GM15510 (cell line): ENCODE results near the gene DDX28.

ENCODE experiments used
- POLR2A ChIP-seq: IDR thresholded peaks from 3 replicates; pipeline ENCODE4 v1.6.1; 2011; ENCODE audit warnings: borderline replicate concordance; ENCODE audit not compliant: insufficient read length; ENCODE audit errors: extremely low read depth

The DDX28 gene

DNA sequence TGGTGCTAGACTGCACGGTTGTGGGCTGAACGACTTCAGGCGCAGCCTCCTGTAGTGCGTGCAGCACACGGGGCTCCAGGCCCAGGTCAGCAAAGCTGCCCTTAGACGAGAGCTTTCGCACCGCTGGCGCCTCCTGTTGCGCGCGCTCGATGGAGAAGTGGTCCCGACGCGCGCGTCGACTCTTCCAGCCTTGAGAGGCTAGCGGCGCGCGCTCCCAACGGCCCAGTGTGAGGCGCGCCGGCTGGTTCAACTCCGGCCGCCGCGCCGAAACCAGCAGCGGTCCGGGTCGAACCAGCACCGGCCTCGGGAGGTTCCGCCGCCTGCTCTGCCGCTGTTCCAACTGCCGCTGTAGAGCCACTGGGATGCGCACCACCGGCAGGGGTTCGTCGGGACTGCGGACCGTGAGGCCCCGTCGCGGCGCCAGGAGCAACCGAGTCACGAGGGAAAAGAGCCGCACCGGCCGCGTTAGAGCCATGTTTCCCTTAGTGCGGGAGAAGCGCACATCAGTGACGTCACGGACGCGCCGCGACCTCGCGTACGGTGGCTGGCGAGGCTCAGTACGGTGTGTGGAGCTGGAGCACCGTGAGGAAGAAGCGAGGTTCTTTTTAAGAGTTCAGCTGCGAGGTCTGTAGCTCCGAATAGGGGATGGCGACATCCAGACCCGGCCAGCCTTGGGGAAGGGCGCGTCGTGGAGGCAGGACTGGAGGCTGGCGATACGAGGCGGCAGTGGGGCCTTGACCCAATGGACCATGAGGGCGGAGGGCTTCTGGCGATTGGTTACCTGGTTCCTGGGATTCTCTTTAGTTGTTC lies at the start of gene DDX28, which contains the start of gene DUS2:
Gene DDX28 (minus strand): TSS at position 505 of the 810 bp plus-strand sequence. CDS start 30 bp downstream, at position 475.
Gene DUS2 (plus strand): TSS at position 557 of the 810 bp plus-strand sequence. CDS start 14,740 bp downstream, outside the sequence.
- peak; percentile 79 for TF ChIP-seq POLR2A

- TF ChIP-seq POLR2A = no peak
Observed at GRCh38 chr16:68072038-68072695, 49.1 kb upstream of the DDX28 start.

DNA sequence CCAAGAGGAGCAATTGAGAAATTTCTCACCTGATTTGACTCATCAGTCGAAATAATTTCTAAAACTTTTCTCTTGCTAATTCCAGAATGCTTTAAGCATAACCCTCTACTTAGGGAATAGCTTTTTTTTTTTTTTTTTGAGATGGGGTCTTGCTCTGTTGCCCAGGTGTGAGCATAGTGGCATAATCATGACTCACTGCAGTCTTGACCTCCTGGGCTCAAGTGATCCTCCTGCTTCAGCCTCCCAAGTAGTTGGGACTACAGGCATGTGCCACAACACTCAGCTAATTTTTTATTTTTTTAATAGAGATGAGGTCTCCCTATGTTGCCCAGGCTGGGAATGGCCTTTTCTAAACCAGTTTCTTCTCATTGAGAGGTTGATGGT lies 48.5 kb upstream of the DDX28 start:
- TF ChIP-seq POLR2A = no peak

DNA sequence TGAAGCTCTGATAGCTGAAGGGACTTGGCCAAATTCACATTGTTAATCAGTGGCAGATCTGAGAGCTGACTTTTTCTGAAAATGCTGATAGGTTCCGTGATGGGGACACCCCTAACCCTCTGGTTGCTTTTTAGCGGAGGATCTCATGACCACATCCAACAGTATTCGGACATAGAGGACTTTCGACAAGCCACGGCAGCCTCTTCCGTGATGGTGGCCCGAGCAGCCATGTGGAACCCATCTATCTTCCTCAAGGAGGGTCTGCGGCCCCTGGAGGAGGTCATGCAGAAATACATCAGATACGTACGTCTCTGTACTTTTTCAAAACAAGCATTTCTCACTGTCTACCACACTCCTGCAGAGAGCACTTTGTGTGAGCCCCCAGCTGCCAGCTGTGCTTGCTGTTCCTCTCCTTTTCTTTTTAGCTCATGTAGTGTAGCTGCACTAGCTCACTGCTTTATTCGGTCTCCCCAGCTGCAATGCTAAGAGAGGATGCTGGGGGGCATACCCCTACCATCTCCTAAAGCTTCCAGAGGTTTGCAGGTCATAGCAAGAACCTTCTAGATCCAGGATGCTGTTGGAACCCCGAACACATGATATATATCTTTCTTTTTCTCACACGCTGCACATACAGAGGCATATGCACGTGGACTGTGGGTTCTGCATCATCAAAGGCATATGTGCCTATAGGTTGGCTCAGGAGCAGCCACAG lies 47.9 kb upstream of the DDX28 start:
- no peak for TF ChIP-seq POLR2A

- TF ChIP-seq POLR2A = no peak
Observed at GRCh38 chr16:68070249-68070730, 47.3 kb upstream of the DDX28 start.

DNA sequence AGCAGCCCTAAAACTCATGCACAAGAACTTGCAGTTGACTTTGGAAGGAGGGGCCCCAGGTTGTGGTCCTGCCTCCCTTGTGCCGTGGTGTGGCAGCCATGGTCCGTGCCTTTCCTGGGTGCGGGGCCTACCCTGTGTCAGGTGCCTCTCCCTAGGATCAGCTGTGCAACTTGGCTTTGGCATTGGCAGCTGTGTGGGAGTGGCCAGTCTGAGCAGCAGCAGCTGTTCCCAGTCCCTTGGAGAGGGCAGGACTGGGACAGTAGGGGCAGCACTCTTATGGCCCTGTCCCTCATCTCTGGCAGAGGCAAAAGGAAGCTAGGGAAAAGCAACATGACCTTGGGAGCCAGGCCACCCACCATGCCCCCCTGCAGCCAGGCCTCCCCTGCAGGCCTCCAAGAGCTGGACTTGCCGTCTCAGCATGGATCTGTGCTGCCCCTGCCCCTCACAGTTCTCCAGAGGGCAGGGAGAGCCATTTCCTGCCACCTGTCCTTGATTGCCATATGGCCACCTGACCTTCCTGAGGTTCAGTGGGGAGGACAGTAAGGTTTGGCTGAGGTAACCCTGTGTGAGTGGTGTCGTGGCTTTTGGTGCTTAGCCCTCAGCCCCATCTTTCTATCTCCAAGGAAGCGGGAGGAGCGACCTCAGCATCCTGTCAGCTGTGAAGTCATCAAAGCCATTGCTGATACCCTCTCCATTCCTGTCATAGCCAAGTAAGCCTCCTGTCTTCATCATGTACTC lies 46.6 kb upstream of the DDX28 start:
- no peak for TF ChIP-seq POLR2A

- no peak for TF ChIP-seq POLR2A
Observed at GRCh38 chr16:68068926-68069325, 45.9 kb upstream of the DDX28 start.

DNA sequence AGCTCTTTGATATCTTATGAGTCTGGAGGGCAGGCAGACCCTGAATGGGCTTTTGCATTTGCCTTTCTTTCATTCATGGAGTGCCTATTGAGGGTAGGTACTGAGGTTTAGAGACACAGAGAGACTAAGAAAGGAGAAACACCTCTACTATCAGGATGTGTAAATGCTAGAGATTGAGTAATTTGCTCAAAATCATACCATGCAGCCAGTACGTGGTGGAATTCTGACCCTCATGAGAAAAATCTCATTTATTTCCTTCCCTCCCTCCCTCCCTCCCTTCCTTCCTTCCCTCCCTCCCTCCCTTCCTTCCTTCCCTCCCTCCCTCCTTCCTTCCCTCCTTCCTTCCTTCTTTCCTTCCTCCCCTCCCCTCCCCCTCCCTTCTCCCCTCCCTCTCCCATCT lies 43.7 kb upstream of the DDX28 start:
- no peak for TF ChIP-seq POLR2A

DNA sequence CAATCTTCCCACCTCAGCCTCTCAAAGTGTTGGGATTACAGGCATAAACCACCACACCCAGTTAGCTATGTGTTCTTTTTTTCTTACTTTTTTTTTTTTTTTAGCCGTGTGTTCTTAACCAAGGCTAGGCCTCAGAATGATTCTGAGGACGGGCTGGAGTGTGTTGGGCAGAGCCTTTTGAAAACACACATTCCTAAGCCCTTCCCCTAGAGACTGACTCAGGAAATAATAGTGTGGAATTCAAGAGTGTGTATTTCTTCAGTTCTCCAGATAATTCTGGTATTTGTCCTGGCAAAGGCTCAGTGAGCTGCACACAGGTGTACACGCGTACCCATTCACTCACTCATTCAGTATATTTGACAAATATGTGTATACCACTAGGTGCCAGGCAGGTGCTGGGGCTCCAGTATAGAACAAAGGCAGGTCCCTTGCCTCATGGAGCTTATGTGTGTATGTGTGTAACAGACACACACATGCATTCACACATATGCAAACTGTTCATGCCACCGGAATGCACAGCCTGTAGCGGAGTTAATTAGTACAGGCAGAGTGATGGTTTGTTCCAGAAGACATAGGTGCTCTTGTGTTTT lies 42.8 kb upstream of the DDX28 start:
- no peak for TF ChIP-seq POLR2A

DNA sequence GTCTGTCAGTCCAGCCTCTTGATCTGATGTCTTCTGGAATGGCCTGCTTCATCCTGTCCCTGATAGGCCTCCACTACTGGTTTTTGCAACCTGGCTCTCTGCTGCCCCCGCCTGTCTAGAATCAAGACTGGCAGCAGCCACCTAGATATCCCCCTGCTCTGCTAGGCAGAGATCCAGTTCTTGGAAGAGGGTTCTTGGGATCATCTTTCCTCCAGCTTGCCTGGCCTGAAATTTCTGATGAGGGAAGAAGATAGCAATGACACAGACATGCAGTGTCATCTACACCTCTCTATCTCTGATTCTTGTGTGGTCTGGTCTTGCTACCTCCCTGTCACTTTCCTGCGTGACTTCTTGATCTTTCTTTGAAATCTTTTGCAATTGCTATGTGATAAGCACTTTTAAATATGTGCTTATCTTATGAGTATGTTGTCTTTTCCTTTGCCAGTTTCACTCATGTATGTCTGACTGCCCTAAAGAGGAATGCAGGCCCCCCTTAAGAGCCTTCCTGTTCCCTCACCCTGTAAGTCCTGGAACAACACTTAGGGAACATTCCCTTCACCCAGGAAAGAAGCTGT lies 41.8 kb upstream of the DDX28 start:
- TF ChIP-seq POLR2A = no peak

GRCh38 chr16:68062910-68063393 lies 39.9 kb upstream of the DDX28 start:
- TF ChIP-seq POLR2A = no peak

- no peak for TF ChIP-seq POLR2A
Observed at GRCh38 chr16:68061396-68061795, 38.4 kb upstream of the DDX28 start.

DNA sequence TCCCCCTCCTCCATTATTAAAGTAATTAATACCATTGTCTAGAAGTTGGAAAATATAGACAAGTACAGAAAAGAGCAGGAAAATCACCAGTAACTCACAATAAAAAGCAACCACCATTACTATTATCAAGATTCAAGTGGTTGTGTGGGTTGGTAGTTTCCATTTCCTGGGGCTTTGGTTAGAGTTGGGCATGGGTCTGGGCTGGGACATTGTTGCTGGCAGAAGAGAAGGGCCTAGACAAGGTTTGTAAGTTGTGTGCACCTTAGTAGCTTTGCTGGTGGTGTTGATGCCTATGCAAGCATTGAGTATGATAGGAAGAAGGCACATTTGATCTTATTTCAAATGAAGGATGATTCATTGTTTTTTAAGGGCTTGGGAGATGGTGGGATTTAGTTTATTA lies 36.8 kb upstream of the DDX28 start:
- TF ChIP-seq POLR2A = no peak

- TF ChIP-seq POLR2A = no peak
Observed at GRCh38 chr16:68055395-68055794, 32.4 kb upstream of the DDX28 start.
